Measurements from ENCODE around the gene RALGAPB.

The RALGAPB gene

GRCh38 chr20:38550274-38550673 is 77.6 kb downstream of the RALGAPB start:
- no peak for DNase-seq

DNA sequence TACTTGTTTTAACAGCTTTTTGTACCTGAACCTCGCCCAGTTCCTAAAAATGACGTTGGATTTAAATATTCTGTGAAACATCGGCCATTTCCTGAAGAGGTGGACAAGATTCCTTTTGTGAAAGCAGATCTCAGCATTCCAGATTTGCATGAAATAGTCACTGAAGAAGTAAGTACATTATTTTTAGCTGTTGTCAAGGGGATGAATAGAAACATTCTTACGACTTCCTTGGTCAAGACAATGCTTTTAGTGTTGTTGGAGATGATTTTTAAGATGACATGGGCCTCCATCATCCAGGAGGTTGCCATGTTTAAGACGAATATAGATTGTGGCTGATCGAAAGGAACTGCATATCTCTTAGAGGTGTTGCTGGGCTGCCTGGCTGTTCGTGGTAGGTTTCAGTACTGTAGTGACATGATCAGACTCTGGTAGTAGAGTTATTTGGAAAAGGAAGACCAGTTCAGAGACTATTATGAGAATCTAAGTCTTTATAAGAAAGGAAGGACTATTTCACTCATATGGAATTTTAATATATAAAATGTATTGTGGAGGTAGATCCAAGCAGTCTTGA is 78.5 kb downstream of the RALGAPB start:
- no peak for DNase-seq

DNA sequence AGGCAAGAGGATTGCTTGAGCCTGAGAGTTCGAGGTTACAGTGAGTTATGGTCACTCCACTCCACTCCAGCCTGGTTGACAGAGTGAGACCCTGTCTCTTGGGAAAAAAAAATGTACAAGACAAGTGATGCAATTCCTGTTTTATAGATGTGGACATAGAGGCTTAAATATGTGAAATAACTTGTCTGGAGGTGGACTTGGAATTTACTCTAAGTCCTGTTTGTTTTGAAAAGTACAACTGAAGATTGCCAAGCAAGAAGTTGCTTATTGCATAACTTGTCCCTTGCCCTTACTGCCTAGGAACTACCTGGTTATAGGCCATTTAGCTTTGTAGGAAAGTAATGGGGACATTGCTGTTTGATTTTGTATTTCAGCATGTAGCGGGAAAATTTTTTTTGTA is 82.3 kb downstream of the RALGAPB start:
- DNase-seq, result no peak

DNA sequence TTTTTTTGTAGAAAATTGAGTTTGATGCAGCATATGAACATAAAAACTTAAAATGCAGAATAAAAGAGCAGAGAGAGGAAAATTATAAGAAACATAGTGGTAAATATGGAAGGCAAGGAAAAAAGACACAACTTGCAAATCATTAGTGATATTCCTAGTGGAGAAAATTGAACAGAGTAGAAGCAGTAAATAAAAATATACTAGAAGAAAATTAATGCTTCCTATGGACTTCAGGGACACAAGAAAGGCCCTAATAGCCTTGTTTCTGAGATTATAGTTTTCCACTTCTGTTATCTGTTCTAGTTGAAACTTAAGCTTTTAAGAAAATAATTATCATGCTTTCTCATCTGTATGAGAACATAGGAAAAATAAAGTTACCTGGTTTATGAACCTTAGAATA is 82.8 kb downstream of the RALGAPB start:
- DNase-seq, result no peak

DNA sequence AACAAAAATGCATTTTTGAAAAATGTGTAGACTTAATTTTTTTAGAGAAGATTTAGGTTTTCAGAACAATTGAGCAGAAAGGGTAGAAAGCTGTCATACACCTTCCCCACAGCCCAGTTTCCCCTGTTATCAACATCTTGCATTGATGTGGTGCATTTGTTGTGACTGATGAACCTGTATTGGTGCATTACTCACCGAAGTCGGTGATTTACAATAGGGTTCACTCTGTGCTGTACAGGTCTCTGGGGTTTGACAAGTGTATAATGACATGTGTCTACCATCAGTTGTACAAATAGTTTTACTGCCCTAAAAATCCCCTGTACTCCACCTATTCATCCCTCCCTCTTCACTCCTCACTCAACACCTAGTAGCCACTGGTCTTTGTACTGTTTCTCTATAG is 84.5 kb downstream of the RALGAPB start:
- DNase-seq, result no peak

DNA sequence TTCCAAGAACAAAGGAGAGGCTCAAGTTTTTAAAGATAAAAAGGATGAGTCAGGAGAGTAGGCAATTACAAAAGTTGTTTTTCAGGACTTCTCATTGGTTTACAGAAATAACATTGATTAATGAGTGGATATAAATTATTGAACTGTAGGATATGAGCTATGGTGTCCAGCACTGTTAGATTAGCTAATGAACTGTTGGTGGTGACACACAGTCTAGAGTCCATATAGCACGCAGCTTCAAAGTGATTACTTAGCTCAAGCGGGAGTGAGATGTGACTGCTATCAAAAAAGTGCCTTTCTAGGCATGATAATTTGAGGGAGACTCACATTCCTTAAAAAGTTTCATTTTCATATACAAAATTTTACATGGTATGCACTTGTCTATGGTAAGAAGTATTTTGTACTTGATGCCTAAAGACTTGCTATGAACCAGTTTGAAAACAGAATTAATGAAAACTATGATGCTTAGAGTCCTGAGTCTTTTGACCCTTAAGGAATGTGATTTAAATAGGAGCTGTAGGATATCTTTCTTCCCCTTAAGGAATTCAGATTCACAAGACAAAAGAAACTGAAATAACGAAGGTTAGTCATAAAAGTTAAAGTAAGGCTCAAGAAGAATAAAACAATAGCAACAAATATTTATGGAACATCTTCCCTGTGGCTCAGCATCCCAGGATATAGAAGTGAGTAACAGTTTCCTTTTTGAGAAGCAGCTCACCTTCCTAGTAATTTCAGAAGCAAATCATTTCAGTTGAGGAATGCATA is 86.1 kb downstream of the RALGAPB start:
- DNase-seq, result no peak

- DNase-seq, result no peak
These were observed 87.1 kb downstream of the RALGAPB start for GRCh38 chr20:38559764-38560163.

DNA sequence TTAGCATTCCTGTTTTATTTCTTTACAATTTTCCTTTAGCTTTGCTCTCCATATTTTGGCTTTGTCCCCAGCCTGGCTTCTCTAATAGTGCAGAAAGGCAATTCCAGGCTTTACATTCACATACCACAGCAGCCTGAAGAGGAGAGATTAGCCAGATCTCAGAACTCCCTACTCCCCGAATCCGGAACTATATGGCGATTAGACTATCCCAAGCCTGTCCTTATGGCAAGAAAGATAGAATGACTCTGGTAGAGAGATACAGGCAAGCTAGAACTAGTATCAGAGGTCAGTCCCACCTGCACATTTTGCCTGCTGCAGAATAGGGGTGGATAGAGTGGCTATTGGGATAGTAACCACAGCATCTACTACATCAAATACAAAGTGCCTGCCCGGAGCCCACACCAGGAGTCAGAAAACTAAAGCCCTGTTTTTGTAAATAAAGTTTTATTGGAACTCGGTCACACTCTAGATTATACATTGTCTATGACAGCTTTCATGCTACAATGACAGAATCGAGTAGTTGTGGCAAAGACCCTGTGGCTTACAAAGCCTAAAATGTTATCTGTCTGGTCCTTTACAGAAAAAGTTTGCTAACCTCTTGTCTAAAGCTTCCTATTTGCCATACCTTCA is 91.3 kb downstream of the RALGAPB start:
- DNase-seq, result no peak

DNA sequence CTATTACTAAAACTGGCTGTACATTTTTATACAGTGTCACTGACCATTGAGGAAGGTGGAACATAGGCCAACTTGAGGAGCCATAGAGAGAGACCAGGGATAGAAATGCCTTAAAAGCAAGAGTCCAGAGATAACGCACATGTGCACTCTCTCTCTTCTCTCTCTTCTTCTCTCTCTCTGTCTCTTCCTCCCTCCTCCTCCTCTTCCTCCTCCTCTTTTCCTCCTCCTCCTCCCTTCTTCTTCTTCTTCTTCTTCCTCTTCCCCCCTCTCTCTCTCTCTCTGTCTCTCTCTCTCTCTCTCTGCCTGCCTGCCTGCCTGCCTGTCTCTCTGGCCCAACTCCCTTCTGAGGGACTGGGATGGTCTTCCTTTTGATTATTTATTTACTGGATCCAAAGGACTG is 92.0 kb downstream of the RALGAPB start:
- DNase-seq, result no peak

DNA sequence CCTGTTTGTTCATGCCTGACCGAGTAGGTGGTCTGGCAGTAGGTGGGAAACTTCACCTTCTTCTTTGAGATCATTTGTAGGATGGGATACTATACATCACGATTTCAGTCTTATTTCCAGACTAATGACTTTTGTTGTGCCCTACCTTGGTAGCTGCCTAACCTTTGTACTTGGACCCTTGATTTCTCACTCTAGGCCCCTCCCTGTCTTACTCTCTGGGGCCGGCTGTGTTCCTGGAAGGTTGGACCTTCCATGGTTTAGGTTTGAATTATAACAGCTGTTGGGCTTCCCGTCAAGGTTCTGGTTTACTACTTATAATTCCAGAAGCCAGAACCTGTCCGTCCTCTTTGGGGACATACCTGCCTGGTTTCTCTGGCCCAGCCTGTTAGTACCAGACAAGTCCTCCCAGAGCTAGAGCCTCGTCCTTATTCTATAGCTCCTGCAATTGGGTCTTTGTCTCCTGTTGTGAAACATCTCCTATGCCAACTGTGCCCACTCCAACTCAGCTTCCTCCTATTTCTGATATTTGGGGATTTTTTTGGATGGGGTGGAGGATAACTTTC is 93.5 kb downstream of the RALGAPB start:
- no peak for DNase-seq

DNA sequence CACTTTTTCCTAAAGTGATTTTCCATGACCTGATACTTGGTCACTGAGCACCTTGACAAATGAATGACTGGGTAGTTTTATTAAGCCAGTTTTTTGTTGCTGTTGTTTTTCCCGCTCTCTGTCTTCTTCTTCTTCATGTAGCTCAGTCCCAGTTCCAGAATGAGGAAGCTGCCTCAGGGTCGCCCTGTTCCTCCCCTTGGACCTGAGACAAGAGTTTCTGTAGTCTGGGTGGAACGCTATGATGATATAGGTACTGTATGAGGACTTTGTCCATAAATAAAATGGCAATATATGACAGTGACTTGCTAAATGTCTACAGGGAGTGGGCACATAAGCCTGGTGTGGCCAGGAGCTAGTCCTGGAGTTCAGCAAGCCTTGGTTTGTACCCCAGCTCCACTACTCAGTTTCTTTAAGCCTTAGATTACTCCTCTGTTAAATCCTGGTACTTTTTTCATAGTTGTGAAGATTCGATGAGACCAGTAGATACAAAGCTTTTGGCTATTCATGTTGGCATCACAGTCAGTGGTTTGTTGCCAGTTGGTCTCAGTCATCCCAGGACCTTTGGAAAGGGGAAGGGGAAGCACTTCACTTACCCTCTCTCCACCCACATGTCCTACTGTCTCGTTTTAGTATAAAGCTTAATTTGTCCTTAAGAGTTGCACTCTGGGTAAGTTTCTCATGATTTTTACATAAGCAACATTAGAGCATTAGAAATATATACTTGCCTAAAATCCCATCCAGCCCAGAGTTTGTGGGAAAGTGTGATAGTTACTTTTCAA is 97.3 kb downstream of the RALGAPB start:
- no peak for DNase-seq

DNA sequence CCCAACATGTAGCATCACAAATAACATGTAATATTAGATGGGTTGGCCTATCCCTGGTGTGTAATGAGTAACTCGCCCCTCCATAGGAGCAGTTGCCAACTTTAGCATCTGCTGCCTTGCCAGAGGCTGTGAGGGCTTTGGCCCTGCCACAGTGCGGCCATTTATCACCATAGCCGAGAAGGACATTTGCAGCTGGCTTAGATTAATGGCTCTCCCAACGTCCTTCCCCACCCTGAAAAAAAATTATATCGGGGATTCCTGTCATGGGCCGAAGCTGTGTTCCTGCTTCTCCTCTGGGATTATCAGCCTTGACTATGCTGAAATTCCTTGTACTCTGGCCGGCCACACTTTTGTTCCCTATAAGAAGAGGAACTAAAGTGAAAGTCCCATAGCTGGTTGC is 100.8 kb downstream of the RALGAPB start:
- DNase-seq, result no peak

DNA sequence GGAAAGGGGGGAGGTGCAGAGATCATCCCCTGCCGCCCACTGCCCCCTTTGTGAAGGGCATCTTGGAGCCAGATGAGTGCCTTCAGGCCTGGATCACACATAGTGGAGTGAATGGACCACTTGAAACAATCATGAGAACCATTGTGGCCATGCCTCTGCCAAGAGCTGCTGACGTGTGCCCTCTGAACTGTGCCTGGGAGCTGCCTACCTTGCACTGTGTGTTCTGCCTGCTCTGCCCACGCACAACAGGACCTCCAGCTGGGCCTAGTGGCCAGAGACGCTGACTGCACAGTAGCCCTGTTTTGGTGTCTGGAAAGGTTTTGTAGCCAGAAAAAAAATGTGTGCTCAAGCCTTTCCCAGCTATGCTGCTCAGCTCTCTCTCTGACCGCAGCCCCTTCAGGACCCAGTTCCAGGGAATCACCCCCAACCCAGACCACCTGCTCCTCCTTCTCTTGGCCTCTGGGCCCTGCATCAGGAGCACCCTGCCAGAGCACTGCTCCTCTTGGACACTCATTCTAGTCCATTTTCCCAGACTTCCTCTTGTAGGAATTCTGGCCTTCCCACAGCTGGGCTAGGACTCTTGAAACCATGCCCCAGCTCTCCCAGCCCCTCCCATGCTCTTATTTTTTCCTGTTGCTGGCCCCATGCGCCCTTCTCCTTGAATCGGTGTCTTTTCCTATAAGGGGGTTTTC is 106.7 kb downstream of the RALGAPB start:
- DNase-seq, result no peak

DNA sequence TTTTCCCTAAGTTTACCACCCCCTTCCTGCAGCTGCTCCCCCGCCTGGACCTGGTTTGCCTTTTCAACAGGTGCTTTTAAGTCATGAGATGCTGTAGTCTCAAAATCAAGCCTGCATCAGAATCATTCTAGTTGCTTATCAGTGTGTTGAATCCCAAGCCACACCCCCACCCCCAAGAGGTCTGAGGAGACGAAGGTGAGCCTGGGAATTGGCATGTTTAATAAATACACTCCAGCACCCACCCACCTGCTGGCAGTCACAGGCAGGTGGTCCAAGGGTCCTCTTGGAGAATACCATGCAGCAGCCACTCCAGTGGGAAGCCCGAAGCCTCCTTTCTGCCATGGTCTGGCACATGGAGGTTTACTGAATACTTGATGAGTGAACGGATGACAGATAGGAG is 107.3 kb downstream of the RALGAPB start:
- DNase-seq, result no peak

- DNase-seq, result no peak
These were observed 108.4 kb downstream of the RALGAPB start, which contains the start of gene ADIG for GRCh38 chr20:38581013-38581412. ADIG (plus strand) TSS chr20:38581197; CDS start chr20:38581251, 54 bp downstream.

GRCh38 chr20:38581830-38582358 is 109.3 kb downstream of the RALGAPB start:
- no peak for DNase-seq

DNA sequence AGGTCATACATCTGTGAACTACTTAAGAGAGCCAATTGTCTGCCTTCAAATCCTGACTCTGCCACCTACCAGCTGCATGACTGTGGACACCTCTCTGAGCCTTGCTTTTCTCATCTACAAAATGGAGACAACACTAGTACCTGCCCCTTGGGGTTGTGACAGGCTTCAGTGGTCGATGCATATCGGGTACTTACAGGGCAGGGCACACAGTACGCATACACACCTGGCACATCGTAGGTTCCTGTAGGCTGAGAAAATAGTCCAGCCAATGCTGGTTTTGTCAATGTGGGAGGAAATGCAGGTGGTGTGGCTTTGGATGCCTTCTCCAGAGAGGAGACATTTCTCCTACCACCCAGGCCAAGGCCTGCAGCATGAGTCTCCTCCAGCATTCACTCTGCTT is 110.7 kb downstream of the RALGAPB start:
- no peak for DNase-seq

- DNase-seq, result no peak
These were observed 111.6 kb downstream of the RALGAPB start for GRCh38 chr20:38584099-38584763.

- no peak for DNase-seq
These were observed 112.9 kb downstream of the RALGAPB start for GRCh38 chr20:38585404-38586180.

DNA sequence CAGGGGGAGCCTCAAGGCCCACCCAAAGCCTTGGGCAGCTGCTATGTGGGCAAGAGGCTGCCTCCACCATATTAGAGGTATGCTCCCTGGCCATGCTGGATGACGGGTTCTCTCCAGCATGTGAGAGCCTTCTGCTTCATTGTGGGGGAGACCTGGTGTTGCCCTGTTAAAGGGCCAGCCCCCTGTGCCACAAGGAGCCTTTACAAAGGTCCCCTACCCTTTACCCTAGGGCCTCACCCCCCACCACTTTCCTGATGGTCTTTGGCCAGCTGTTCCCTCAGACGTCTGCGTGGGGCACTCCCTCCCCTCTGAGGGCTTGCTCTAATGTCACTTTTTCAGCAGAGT is 113.5 kb downstream of the RALGAPB start:
- no peak for DNase-seq

DNA sequence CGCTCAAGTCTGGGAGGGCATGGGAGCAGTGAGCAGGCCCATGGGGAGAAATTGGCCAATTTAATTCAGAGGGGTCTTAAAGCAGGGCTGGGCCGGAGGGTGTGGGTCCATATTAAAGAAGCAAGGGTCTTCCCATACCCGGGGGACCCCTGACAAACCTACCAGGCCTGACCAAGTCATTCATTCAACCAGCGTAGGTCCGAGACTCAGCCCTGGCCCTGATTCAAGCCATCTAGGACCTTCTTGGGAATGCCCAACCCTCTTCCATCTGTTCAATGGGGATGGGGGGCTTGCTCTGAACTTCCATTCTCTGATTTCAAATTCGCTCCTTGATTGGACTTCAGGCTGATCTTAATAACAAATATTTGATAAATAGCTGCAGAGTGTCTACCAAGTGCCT is 115.7 kb downstream of the RALGAPB start:
- DNase-seq, result no peak

Data from activated CD4-positive, alpha-beta T cell treated with anti-CD3 and anti-CD28 coated beads, Interleukin-2, amount 50 U/mL, for 48 hours (primary cell).